ENCODE data around the gene PABPN1. TPM values are rescaled to one million over a fixed set of nuclear protein-coding genes. Genes with fewer than 3 reads are reported as not detected.

The PABPN1 gene
- total RNA-seq, 4 donors from 2014 or later = 79.3 to 149 (median 116) TPM

DNA sequence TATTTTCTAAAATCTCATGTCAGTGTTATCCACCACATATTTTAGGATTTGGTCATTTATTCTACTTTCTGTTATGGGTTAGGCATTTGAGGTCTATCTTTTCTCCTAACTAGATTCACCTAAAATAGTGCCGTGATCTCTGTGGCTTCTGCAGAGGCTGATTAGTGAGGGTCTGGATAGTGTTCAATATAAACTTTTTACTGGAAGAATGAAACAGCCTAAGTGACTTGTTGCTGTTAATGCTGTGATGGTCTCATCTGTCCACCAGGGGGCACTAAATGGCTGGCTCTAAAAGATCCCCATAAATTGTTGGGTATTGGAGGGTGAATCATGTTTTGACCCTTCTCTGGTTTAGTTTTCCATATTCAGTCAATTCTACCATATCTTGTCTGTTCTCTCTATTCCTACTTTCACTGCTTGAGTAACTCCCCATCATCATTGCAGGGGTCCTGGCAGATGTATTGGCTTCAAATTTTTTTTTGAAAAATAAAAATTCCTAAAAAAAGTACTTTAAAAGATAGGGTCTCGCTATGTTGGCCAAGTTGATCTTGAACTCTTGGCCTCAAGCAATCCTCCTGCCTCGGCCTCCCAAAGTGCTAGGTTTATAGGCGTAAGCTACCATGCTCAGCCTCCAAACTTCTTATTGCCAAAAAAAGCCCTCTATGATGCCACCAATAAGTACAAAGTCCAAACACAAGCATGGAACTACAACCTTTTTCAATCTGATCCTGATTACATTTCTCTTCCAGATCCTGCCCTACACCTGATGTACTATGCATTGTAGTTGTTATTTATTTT lies 6.9 kb downstream of the PABPN1 start:
- peaks cover 0 to 23% (median 0%) of the 10 kb centered on the region in 3 donors for H3K36me3 ChIP-seq
- no peak overlapping the region for H3K4me3 ChIP-seq
- DNase-seq = peak in 2 of 3 donors; percentile 60 to 90
- peaks cover 0 to 5% (median 2%) of the 10 kb centered on the region in 4 donors for H3K4me1 ChIP-seq
- H3K27ac ChIP-seq = no peak overlapping the region
- TF ChIP-seq POLR2A (IDR thresholded peaks at IDR 0.05) = no peak
- TF ChIP-seq, protein P1, sequence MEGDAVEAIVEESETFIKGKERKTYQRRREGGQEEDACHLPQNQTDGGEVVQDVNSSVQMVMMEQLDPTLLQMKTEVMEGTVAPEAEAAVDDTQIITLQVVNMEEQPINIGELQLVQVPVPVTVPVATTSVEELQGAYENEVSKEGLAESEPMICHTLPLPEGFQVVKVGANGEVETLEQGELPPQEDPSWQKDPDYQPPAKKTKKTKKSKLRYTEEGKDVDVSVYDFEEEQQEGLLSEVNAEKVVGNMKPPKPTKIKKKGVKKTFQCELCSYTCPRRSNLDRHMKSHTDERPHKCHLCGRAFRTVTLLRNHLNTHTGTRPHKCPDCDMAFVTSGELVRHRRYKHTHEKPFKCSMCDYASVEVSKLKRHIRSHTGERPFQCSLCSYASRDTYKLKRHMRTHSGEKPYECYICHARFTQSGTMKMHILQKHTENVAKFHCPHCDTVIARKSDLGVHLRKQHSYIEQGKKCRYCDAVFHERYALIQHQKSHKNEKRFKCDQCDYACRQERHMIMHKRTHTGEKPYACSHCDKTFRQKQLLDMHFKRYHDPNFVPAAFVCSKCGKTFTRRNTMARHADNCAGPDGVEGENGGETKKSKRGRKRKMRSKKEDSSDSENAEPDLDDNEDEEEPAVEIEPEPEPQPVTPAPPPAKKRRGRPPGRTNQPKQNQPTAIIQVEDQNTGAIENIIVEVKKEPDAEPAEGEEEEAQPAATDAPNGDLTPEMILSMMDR (IDR thresholded peaks at IDR 0.05) = peak; percentile 82 to 92 (median 88)
- H3K27me3 ChIP-seq = no peaks in the 10 kb centered on the region
- H3K9me3 ChIP-seq = no peaks in the 10 kb centered on the region

DNA sequence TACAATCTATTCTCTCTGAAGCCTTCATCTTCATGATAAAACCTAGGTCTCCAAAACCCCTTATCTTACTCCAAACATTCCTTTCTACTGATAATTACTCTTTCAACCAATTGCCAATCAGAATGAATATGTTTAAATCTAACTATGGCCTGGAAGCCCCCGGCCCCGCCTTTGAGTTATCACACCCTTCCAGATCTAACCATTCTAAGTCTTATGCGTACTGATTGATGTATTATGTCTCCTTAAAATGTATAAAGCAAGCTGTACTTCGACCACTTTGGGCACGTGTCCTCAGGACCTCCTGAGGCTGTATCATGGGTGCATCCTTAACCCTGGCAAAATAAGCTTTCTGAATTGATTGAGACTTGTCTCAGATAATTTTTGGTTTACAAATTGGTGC lies 14.4 kb downstream of the PABPN1 start:
- Histone ChIP-seq H3K4me3 (no peak overlapping the region), H3K27ac (no peak overlapping the region), H3K27me3 (no peaks in the 10 kb centered on the region), H3K4me1 (no peaks in the 10 kb centered on the region), H3K36me3 (no peaks in the 10 kb centered on the region), H3K9me3 (no peaks in the 10 kb centered on the region)
- DNase-seq = no peak
- TF ChIP-seq, protein P1 (IDR thresholded peaks at IDR 0.05) = no peak
- no peak for TF ChIP-seq POLR2A (IDR thresholded peaks at IDR 0.05)

DNA sequence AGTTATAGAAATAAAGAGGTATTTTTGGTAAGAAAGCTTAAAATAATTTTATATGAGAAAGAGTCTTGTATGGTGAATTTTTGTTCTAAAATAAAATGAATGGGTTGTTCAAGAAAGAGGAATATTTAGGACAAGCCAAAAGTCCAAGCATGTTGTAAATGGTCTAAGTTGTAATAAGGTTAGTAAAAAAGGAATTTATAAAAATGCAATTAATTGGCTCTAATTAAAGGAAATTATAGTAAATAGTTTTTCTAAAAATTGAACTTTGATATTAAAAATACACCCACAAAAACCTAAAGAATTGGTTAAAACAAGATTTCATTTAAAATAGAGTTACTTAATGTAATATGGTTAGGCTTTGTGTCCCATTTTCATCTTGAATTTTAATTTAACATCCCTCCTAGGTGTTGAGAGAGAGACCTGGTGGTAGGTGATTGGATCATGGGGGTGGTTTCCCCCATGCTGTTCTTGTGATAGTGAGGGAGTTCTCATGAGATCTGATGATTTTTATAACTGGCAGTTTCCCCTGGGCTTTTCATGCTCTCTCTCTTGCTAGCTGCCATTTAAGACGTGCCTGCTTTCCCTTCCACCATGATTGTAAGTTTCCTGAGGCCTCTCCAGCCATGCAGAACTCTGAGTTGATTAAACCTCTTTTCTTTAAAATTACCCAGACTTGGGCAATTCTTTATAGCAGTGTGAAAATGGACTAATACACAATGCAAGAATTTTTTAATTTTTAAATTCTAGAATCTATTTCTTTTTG lies 18.4 kb downstream of the PABPN1 start:
- DNase-seq = no peak
- Histone ChIP-seq H3K27me3 (no peaks in the 10 kb centered on the region), H3K9me3 (no peaks in the 10 kb centered on the region), H3K27ac (no peak overlapping the region), H3K36me3 (no peaks in the 10 kb centered on the region), H3K4me1 (no peaks in the 10 kb centered on the region), H3K4me3 (no peak overlapping the region)
- TF ChIP-seq, protein P1 (IDR thresholded peaks at IDR 0.05) = no peak
- TF ChIP-seq POLR2A (IDR thresholded peaks at IDR 0.05) = no peak

DNA sequence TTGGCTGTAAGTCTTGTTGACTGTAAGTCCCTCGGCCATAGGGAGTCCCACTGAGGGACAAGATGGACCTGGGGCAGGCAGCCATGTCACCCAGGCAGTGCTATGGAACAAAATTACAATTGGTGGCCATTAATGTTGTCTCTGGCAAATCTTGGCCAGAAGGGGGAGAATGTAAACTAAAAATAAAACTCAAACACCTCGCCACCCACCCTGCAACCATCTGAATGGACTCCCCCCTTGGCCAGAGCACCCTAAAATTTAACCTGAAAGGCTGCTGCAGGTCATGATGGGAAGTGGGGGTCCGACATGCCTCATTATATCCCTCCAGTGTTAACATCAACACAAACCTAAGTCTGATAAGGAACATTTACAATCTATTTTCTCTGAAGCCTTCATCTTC lies 23.2 kb downstream of the PABPN1 start:
- Histone ChIP-seq H3K27ac (no peak overlapping the region), H3K9me3 (no peaks in the 10 kb centered on the region), H3K27me3 (no peaks in the 10 kb centered on the region), H3K36me3 (no peaks in the 10 kb centered on the region), H3K4me3 (no peak overlapping the region), H3K4me1 (no peaks in the 10 kb centered on the region)
- DNase-seq = peak in 1 of 3 donors; percentile 14
- TF ChIP-seq, protein P1 (IDR thresholded peaks at IDR 0.05) = no peak
- no peak for TF ChIP-seq POLR2A (IDR thresholded peaks at IDR 0.05)

DNA sequence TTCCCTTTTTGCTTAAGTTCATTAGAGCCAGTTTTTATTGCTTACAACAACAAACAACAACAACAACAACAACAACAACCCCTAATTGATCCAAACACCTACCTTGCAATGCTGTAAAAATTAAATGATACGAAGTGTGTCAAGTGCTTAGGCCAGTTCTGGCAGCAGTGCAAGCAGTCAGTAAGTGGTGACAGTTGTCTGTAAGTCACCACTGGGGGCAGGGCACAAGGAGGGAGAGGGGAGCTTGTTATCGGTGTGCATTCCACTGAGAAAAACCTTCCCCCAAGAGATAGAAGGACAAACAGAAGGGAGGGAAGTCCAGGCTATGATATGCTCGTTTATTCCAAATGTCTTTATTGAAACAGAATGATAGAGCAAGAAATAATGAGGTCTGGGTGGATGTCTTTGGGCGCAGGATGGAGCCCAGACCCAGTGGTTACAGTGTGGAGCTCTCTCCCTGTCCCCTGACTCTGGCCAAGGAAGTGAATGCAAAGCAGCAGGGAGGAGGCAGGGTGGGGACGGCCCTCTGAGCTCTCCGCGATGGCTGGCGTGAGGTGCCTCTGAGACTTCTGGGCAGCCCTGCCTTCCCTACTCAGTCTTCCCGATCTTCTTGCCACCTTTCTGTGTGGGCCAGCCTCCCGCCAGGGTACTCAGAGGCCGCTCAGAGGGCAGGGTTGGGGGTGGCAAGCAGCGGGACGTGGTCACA lies 24.9 kb downstream of the PABPN1 start:
- no peak overlapping the region for H3K4me3 ChIP-seq
- no peaks in the 10 kb centered on the region for H3K36me3 ChIP-seq
- DNase-seq = peak in 1 of 3 donors; percentile 28
- H3K9me3 ChIP-seq = no peaks in the 10 kb centered on the region
- no peak for TF ChIP-seq POLR2A (IDR thresholded peaks at IDR 0.05)
- TF ChIP-seq, protein P1 (IDR thresholded peaks at IDR 0.05) = no peak
- H3K27ac ChIP-seq = no peak overlapping the region
- H3K27me3 ChIP-seq = no peaks in the 10 kb centered on the region
- H3K4me1 ChIP-seq = no peaks in the 10 kb centered on the region

All from Peyer's patch (tissue), 4 donors.